CD14-positive monocyte (primary cell): Measurements from ENCODE around the gene RPRM. TPM values are rescaled to one million over a fixed set of nuclear protein-coding genes. Genes with fewer than 3 reads are reported as not detected.

ENCODE experiments used
- DNase-seq, 3 donors: peaks; one replicate each; pipeline ENCODE4 v3.0.0-alpha.2; 2011 to 2022
- H2AFZ ChIP-seq: 2 replicates; pipeline ENCODE4 v1.6.0; 2012; ENCODE audit warnings: mild to moderate bottlenecking, low read depth, low read length, inconsistent platforms; ENCODE audit not compliant: insufficient read depth, poor library complexity, severe bottlenecking
- H3K27ac ChIP-seq, 2 donors: 1 replicate in 1 of 2; 2 replicates in 1 of 2; pipeline ENCODE4 v1.5.1; 2012 to 2013; ENCODE audit warnings: low read length in 2 of 2, control low read depth in 1 of 2, inconsistent platforms in 1 of 2, low read depth in 1 of 2, mild to moderate bottlenecking in 1 of 2
- H3K27me3 ChIP-seq, 2 donors: one replicate each; pipeline versions ENCODE4 v1.6.0 to v1.6.1; 2011 to 2013; ENCODE audit warnings: low read length in 2 of 2; ENCODE audit not compliant: control insufficient read depth in 2 of 2, insufficient read depth in 2 of 2
- H3K36me3 ChIP-seq, 2 donors: replicated peaks in 1 of 2; 1 replicate in 1 of 2; 2 replicates in 1 of 2; pipeline versions ENCODE4 v1.5.1 to v1.6.1; 2012 to 2013; ENCODE audit warnings: low read length in 2 of 2, control low read depth in 1 of 2, inconsistent platforms in 1 of 2, mild to moderate bottlenecking in 1 of 2; ENCODE audit not compliant: insufficient read depth in 2 of 2, control insufficient read depth in 1 of 2
- H3K4me1 ChIP-seq, 2 donors: 1 replicate in 1 of 2; 2 replicates in 1 of 2; pipeline versions ENCODE4 v1.5.1 to v1.6.1; 2012 to 2013; ENCODE audit warnings: low read length in 2 of 2, control low read depth in 1 of 2, inconsistent platforms in 1 of 2, mild to moderate bottlenecking in 1 of 2, moderate library complexity in 1 of 2; ENCODE audit not compliant: insufficient read depth in 2 of 2, control insufficient read depth in 1 of 2
- H3K4me2 ChIP-seq: replicated peaks from 2 replicates; pipeline ENCODE3; 2012; ENCODE audit warnings: low read length, moderate library complexity, mild to moderate bottlenecking; ENCODE audit not compliant: poor library complexity, severe bottlenecking; ENCODE audit errors: extremely low read depth
- H3K4me3 ChIP-seq, 3 experiments: fragments of 200-600 bp in 1 of 3; sonication (generic) in 1 of 3; replicated peaks in 1 of 3; 1 replicate in 2 of 3; 2 replicates in 1 of 3; pipeline ENCODE4 v1.5.1; 2011 to 2013; ENCODE audit warnings: low read length in 3 of 3, mild to moderate bottlenecking in 3 of 3, control low read depth in 2 of 3, low read depth in 2 of 3, inconsistent platforms in 1 of 3, moderate library complexity in 1 of 3
- H3K79me2 ChIP-seq: 2 replicates; pipeline ENCODE4 v1.6.0; 2012; ENCODE audit warnings: mild to moderate bottlenecking, control low read depth, inconsistent platforms, low read length, moderate library complexity; ENCODE audit not compliant: insufficient read depth
- H3K9ac ChIP-seq: 2 replicates; pipeline ENCODE4 v1.6.0; 2017; ENCODE audit warnings: low read length, mild to moderate bottlenecking; ENCODE audit not compliant: insufficient read depth, poor library complexity, severe bottlenecking
- H3K9me3 ChIP-seq, 2 donors: replicated peaks in 1 of 2; 1 replicate in 1 of 2; 2 replicates in 1 of 2; pipeline versions ENCODE4 v1.5.1 to v1.6.1; 2012 to 2013; ENCODE audit warnings: low read length in 2 of 2, control low read depth in 1 of 2; ENCODE audit not compliant: control insufficient read depth in 1 of 2, insufficient read depth in 1 of 2
- H4K20me1 ChIP-seq: 2 replicates; pipeline ENCODE4 v1.6.0; 2012; ENCODE audit warnings: mild to moderate bottlenecking, low read length, control low read depth, moderate library complexity; ENCODE audit not compliant: insufficient read depth
- H3K27ac Mint-ChIP-seq, 7 donors: one replicate each; pipeline ENCODE4 v1.8.0; 2020; ENCODE audit warnings: mild to moderate bottlenecking in 7 of 7, mixed read lengths in 7 of 7, moderate library complexity in 6 of 7, inconsistent platforms in 2 of 7
- H3K27me3 Mint-ChIP-seq, 3 donors: one replicate each; pipeline ENCODE4 v1.8.0; 2021 to 2022; ENCODE audit warnings: low read depth in 3 of 3, mild to moderate bottlenecking in 3 of 3, mixed read lengths in 3 of 3, moderate library complexity in 3 of 3, inconsistent platforms in 1 of 3
- H3K36me3 Mint-ChIP-seq, 2 donors: one replicate each; pipeline ENCODE4 v1.8.0; 2020; ENCODE audit warnings: mixed read lengths in 2 of 2, inconsistent platforms in 1 of 2, mild to moderate bottlenecking in 1 of 2
- H3K4me1 Mint-ChIP-seq: one replicate; pipeline ENCODE4 v1.8.0; 2020; ENCODE audit warnings: mild to moderate bottlenecking, mixed read lengths
- H3K4me3 Mint-ChIP-seq, 2 donors: one replicate each; pipeline ENCODE4 v1.8.0; 2020; ENCODE audit warnings: mild to moderate bottlenecking in 2 of 2, mixed read lengths in 2 of 2, moderate library complexity in 1 of 2
- H3K9me3 Mint-ChIP-seq, 7 donors: one replicate each; pipeline ENCODE4 v1.8.0; 2020 to 2022; ENCODE audit warnings: mixed read lengths in 7 of 7, mild to moderate bottlenecking in 6 of 7, moderate library complexity in 6 of 7, inconsistent platforms in 2 of 7
- CTCF ChIP-seq: fragments of 200-600 bp; IDR thresholded peaks from one replicate; pipeline ENCODE4 v1.8.0; 2022; ENCODE audit warnings: antibody characterized with exemption, mild to moderate bottlenecking
- WGBS: methylation state at CpG from one replicate; pipeline ENCODE4 v1.1.5; 2013; ENCODE audit warnings: missing lambda C conversion rate; ENCODE audit not compliant: insufficient coverage; 5-methylcytosine and 5-hydroxymethylcytosine counted together
- intact Hi-C, 2 donors: fragments of 100-400 bp; cut with micrococcal nuclease; formaldehyde crosslinking; loops; one replicate each; pipeline versions ENCODE4 v1.15.0 to v1.15.1; 2023
- polyA plus RNA-seq, 3 donors: library from polyadenylated mRNA; depleted of rRNA in 1 of 3; unstranded in 2 of 3; stranded (reverse) in 1 of 3; fragments of 300-500 nt in 2 of 3; fragments of >200 nt in 1 of 3; fragmentation: Illumina TruSeq in 2 of 3; gene quantifications; 1 replicate in 2 of 3; 2 replicates in 1 of 3; pipeline ENCODE4 v1.2.3, GENCODE V29; 2012 to 2021

The RPRM gene
- polyA plus RNA-seq, 3 donors: not detected

GRCh38 chr2:153495725-153496124 lies 17.2 kb upstream of the RPRM start:
- DNase-seq: no peak
- WGBS: 13% methylated on average over 1 of the region's 1 CpG
- peaks cover 0 to 6% (median 3%) of the 10 kb centered on the region in 7 donors for H3K9me3 Mint-ChIP-seq
- Histone ChIP-seq H2AFZ (no peak overlapping the region), H3K79me2 (no peaks in the 10 kb centered on the region), H3K4me1 (no peaks in the 10 kb centered on the region), H3K27ac (no peak overlapping the region), H3K36me3 (no peaks in the 10 kb centered on the region), H3K9ac (no peak overlapping the region), H3K4me3 (no peak overlapping the region), H3K27me3 (no peaks in the 10 kb centered on the region), H4K20me1 (no peaks in the 10 kb centered on the region), H3K4me2 (no peak overlapping the region), H3K9me3 (no peaks in the 10 kb centered on the region)
- no peaks in the 10 kb centered on the region for H3K36me3 Mint-ChIP-seq
- TF ChIP-seq CTCF: no peak
- intact Hi-C loops: no loop called here
- H3K27me3 Mint-ChIP-seq: peaks cover 2 to 7% (median 3%) of the 10 kb centered on the region in 3 donors
- H3K27ac Mint-ChIP-seq: no peak overlapping the region
- H3K4me1 Mint-ChIP-seq: no peaks in the 10 kb centered on the region
- H3K4me3 Mint-ChIP-seq: no peak overlapping the region

- H3K27ac ChIP-seq: no peak overlapping the region
- H2AFZ ChIP-seq: no peak overlapping the region
- WGBS: no CpG with 5 or more reads among the region's 3 CpGs
- H3K4me1 ChIP-seq: no peaks in the 10 kb centered on the region
- no peak overlapping the region for H3K4me3 Mint-ChIP-seq
- H3K4me3 ChIP-seq: no peak overlapping the region
- no peak overlapping the region for H3K4me2 ChIP-seq
- no peaks in the 10 kb centered on the region for H3K27me3 ChIP-seq
- H3K27ac Mint-ChIP-seq: no peak overlapping the region
- no peaks in the 10 kb centered on the region for H4K20me1 ChIP-seq
- H3K4me1 Mint-ChIP-seq: no peaks in the 10 kb centered on the region
- no peaks in the 10 kb centered on the region for H3K36me3 Mint-ChIP-seq
- intact Hi-C loops: no loop called here
- no peaks in the 10 kb centered on the region for H3K9me3 ChIP-seq
- H3K27me3 Mint-ChIP-seq: peaks cover 0 to 2% (median under 1%) of the 10 kb centered on the region in 3 donors
- no peaks in the 10 kb centered on the region for H3K36me3 ChIP-seq
- no peak for DNase-seq
- no peaks in the 10 kb centered on the region for H3K9me3 Mint-ChIP-seq
- no peaks in the 10 kb centered on the region for H3K79me2 ChIP-seq
- H3K9ac ChIP-seq: no peak overlapping the region
- no peak for TF ChIP-seq CTCF
Measured at GRCh38 chr2:153488072-153488471, 9.5 kb upstream of the RPRM start.
